Measurements from ENCODE around the gene SEC14L5. TPM values are rescaled to one million over a fixed set of nuclear protein-coding genes. Genes with fewer than 3 reads are reported as not detected.
A peak's percentile ranks its signal among the peaks of the same experiment; 100 is the strongest.
"Not testable (repeated sequence)": the region's sequence is repeated elsewhere in the genome, so short reads cannot be mapped to it uniquely, and the experiment has no call there.

The SEC14L5 gene
- total RNA-seq, 1 donor from 2014 or later: 5.7 TPM

GRCh38 chr16:4958510-4959438, 644 bp downstream of the SEC14L5 start:
- peaks cover 0 to 11% of the 10 kb centered on the region in 2 donors for H3K4me1 ChIP-seq
- H3K36me3 ChIP-seq: no peaks in the 10 kb centered on the region
- TF ChIP-seq CTCF (IDR thresholded peaks at IDR 0.05): no peak
- no peaks in the 10 kb centered on the region for H3K27me3 ChIP-seq
- intact Hi-C loops (cut with DNase I): loop anchor here (1.0 to 5.0 kb wide), 6 partner anchors 13 to 336 kb away; partner anchors contain the start of genes ALG1, ANKS3, DNAAF8 and MGRN1
- no peak overlapping the region for H3K27ac ChIP-seq
- no peaks in the 10 kb centered on the region for H3K9me3 ChIP-seq
- peak overlapping the region; percentile 51 to 67 for H3K4me3 ChIP-seq
- no peak for DNase-seq (ENCODE audit: low spot score in 2 of 2)

GRCh38 chr16:4960579-4960978, 2.4 kb downstream of the SEC14L5 start:
- Histone ChIP-seq H3K27ac (no peak overlapping the region), H3K27me3 (no peaks in the 10 kb centered on the region), H3K4me3 (no peak overlapping the region), H3K36me3 (no peaks in the 10 kb centered on the region), H3K4me1 (peaks cover 0 to 11% of the 10 kb centered on the region in 2 donors), H3K9me3 (no peaks in the 10 kb centered on the region)
- no peak for TF ChIP-seq CTCF (IDR thresholded peaks at IDR 0.05)
- intact Hi-C loops (cut with DNase I): no loop called here
- DNase-seq (ENCODE audit: low spot score in 2 of 2): no peak

DNA sequence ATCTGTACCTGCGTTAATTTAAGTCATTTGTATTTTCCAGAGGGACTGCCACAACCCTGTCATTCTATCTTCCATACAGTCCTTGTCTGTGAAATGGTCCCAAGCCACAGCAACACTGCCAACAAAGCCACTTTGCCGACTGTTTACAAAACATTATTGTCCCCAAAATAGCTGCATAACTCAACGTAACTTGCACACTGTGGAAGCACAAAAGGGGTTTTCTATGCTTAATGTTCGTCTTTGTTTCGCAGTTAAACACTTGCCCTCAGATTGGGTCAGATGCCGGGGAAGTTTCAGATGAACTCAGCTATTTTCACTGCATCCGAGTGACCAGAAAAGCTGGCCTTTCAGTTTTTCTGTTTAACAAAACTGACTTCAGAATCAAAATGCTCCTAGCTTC, 4.6 kb downstream of the SEC14L5 start:
- no peaks in the 10 kb centered on the region for H3K27me3 ChIP-seq
- DNase-seq (ENCODE audit: low spot score in 2 of 2): no peak
- H3K9me3 ChIP-seq: no peaks in the 10 kb centered on the region
- H3K4me1 ChIP-seq: peaks cover 0 to 8% of the 10 kb centered on the region in 2 donors
- intact Hi-C loops (cut with DNase I): no loop called here
- H3K27ac ChIP-seq: no peak overlapping the region
- no peaks in the 10 kb centered on the region for H3K36me3 ChIP-seq
- TF ChIP-seq CTCF (IDR thresholded peaks at IDR 0.05): no peak
- H3K4me3 ChIP-seq: no peak overlapping the region

DNA sequence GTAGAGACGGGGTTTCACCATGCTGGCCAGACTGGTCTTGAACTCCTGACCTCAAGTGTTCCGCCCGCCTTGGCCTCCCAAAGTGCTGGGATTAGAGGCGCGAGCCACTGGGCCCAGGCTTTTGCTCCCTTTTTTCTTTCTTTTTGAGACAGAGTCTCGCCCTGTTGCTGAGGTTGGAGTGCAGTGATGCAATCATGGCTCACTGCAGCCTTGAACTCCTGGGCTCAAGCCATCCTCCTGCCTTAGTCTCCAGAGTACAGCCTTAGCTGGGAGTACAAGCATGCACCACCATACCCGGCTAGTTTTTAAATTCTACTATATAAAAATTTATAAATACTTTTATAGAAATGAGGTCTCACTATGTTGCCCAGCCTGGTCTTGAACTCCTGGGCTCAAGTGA, 5.4 kb downstream of the SEC14L5 start:
- H3K27me3 ChIP-seq; intact Hi-C loops (cut with DNase I); H3K36me3 ChIP-seq; H3K4me1 ChIP-seq; DNase-seq (ENCODE audit: low spot score in 2 of 2); H3K9me3 ChIP-seq; H3K27ac ChIP-seq; H3K4me3 ChIP-seq: not testable (repeated sequence)

DNA sequence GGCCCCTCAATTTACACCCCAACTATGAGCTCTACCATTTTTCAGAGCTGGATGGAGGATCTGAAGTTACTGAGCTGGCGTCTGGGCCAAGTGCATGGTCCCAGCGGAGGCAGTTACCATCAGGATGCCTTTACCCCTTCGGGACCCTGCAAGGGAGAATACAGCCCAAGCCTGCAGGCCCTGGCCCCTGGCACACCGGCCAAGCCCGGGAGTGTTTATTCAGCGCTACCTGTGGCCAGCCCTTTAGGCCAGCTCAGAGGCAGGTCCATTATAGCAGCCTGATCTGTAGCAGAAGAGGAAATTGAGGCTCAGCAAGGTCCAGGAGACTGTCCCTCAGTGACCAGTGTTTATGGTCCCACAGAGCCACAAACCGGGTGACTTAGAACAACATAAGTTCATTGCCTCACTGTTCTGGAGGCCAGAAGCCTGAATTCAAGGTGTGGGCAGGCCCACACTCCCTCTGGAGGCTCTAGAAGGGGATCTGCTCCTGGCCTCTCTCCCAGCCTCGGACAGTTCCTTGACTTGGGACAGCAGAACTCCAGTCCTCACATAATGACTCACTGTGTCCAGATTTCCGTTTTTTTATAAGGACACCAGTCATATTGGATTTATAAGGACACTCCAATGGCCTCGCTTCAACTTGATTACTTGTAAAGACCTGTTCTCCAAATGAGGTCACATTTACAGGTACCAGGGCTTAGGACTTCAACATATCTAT, 8.8 kb downstream of the SEC14L5 start:
- Histone ChIP-seq H3K4me3 (no peak overlapping the region), H3K27me3 (no peaks in the 10 kb centered on the region), H3K36me3 (no peaks in the 10 kb centered on the region), H3K4me1 (no peaks in the 10 kb centered on the region), H3K9me3 (no peaks in the 10 kb centered on the region), H3K27ac (no peak overlapping the region)
- intact Hi-C loops (cut with DNase I): no loop called here
- no peak for TF ChIP-seq CTCF (IDR thresholded peaks at IDR 0.05)
- DNase-seq (ENCODE audit: low spot score in 2 of 2): no peak

DNA sequence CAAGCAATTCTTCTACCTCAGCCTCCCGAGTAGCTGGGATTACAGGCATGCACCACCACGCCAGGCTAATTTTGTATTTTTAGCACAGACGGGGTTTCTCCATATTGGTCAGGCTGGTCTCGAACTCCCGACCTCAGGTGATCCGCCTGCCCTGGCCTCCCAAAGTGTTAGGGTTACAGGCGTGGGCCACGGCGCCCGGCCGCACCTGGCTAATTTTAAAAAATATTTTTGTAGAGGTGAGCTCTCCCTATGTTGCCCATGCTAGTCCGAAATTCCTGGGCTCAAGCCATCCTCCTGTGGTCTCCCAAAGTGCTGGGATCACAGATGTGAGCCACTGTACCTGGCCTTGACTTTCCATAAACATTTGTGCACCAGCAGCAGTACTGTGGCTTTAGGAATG, 10.1 kb downstream of the SEC14L5 start:
- H3K9me3 ChIP-seq; DNase-seq (ENCODE audit: low spot score in 2 of 2); H3K27ac ChIP-seq; H3K36me3 ChIP-seq; H3K4me3 ChIP-seq; H3K4me1 ChIP-seq; H3K27me3 ChIP-seq; intact Hi-C loops (cut with DNase I): not testable (repeated sequence)
